ENCODE measurements around the gene MYO7B.

MYO7B gene

GRCh38 chr2:127546797-127547196, 11.3 kb downstream of the MYO7B start:
- H3K27ac ChIP-seq = no peak overlapping the region
- H3K27me3 ChIP-seq (replicated peaks) = peaks cover 2% of the 10 kb centered on the region
- no peak for TF ChIP-seq CTCF (IDR thresholded peaks at IDR 0.05; ENCODE audit: low read depth, low read length, missing control alignments)
- in situ Hi-C loops (cut with HindIII; ENCODE audit: low pct_ligation_motif_present, low sequenced_read_pairs) = no loop called here
- no peak overlapping the region for H3K4me3 ChIP-seq (ENCODE audit: low read depth, low read length)
- DNase-seq = no peak
- H3K36me3 ChIP-seq (replicated peaks) = no peaks in the 10 kb centered on the region

GRCh38 chr2:127551221-127551930, 15.9 kb downstream of the MYO7B start:
- Histone ChIP-seq H3K27ac (no peak overlapping the region), H3K4me3 (ENCODE audit: low read depth, low read length) (no peak overlapping the region), H3K27me3 (replicated peaks) (no peaks in the 10 kb centered on the region), H3K36me3 (replicated peaks) (no peaks in the 10 kb centered on the region)
- no peak for DNase-seq
- in situ Hi-C loops (cut with HindIII; ENCODE audit: low pct_ligation_motif_present, low sequenced_read_pairs) = no loop called here
- TF ChIP-seq CTCF (IDR thresholded peaks at IDR 0.05; ENCODE audit: low read depth, low read length, missing control alignments) = no peak

GRCh38 chr2:127552336-127552735, 16.9 kb downstream of the MYO7B start:
- Histone ChIP-seq H3K36me3 (replicated peaks) (no peaks in the 10 kb centered on the region), H3K4me3 (ENCODE audit: low read depth, low read length) (no peak overlapping the region), H3K27ac (no peak overlapping the region), H3K27me3 (replicated peaks) (no peaks in the 10 kb centered on the region)
- TF ChIP-seq CTCF (IDR thresholded peaks at IDR 0.05; ENCODE audit: low read depth, low read length, missing control alignments) = no peak
- in situ Hi-C loops (cut with HindIII; ENCODE audit: low pct_ligation_motif_present, low sequenced_read_pairs) = no loop called here
- no peak for DNase-seq

- Histone ChIP-seq H3K4me3 (ENCODE audit: low read depth, low read length) (no peak overlapping the region), H3K36me3 (replicated peaks) (no peaks in the 10 kb centered on the region), H3K27ac (no peak overlapping the region), H3K27me3 (replicated peaks) (no peaks in the 10 kb centered on the region)
- no peak for TF ChIP-seq CTCF (IDR thresholded peaks at IDR 0.05; ENCODE audit: low read depth, low read length, missing control alignments)
- in situ Hi-C loops (cut with HindIII; ENCODE audit: low pct_ligation_motif_present, low sequenced_read_pairs) = no loop called here
- DNase-seq = no peak
Observed at GRCh38 chr2:127552846-127553245, 17.4 kb downstream of the MYO7B start.

GRCh38 chr2:127558911-127559310, 23.4 kb downstream of the MYO7B start:
- in situ Hi-C loops (cut with HindIII; ENCODE audit: low pct_ligation_motif_present, low sequenced_read_pairs) = no loop called here
- Histone ChIP-seq H3K36me3 (replicated peaks) (no peaks in the 10 kb centered on the region), H3K27ac (no peak overlapping the region), H3K4me3 (ENCODE audit: low read depth, low read length) (no peak overlapping the region), H3K27me3 (replicated peaks) (no peaks in the 10 kb centered on the region)
- DNase-seq = no peak
- TF ChIP-seq CTCF (IDR thresholded peaks at IDR 0.05; ENCODE audit: low read depth, low read length, missing control alignments) = no peak

GRCh38 chr2:127559454-127559853, 24.0 kb downstream of the MYO7B start:
- no peak for DNase-seq
- TF ChIP-seq CTCF (IDR thresholded peaks at IDR 0.05; ENCODE audit: low read depth, low read length, missing control alignments) = no peak
- Histone ChIP-seq H3K27ac (no peak overlapping the region), H3K4me3 (ENCODE audit: low read depth, low read length) (no peak overlapping the region), H3K36me3 (replicated peaks) (no peaks in the 10 kb centered on the region), H3K27me3 (replicated peaks) (no peaks in the 10 kb centered on the region)
- in situ Hi-C loops (cut with HindIII; ENCODE audit: low pct_ligation_motif_present, low sequenced_read_pairs) = no loop called here

Data from brain microvascular endothelial cell (primary cell).